ENCODE measurements around the gene AADACL3. TPM values are rescaled to one million over a fixed set of nuclear protein-coding genes. Genes with fewer than 3 reads are reported as not detected.
"Not testable (repeated sequence)": the region's sequence is repeated elsewhere in the genome, so short reads cannot be mapped to it uniquely, and the experiment has no call there.

Gene AADACL3, protein sequence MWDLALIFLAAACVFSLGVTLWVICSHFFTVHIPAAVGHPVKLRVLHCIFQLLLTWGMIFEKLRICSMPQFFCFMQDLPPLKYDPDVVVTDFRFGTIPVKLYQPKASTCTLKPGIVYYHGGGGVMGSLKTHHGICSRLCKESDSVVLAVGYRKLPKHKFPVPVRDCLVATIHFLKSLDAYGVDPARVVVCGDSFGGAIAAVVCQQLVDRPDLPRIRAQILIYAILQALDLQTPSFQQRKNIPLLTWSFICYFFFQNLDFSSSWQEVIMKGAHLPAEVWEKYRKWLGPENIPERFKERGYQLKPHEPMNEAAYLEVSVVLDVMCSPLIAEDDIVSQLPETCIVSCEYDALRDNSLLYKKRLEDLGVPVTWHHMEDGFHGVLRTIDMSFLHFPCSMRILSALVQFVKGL
- total RNA-seq: 10 to 100 TPM; 11.6 to 70.4 (median 29.8) TPM

DNA sequence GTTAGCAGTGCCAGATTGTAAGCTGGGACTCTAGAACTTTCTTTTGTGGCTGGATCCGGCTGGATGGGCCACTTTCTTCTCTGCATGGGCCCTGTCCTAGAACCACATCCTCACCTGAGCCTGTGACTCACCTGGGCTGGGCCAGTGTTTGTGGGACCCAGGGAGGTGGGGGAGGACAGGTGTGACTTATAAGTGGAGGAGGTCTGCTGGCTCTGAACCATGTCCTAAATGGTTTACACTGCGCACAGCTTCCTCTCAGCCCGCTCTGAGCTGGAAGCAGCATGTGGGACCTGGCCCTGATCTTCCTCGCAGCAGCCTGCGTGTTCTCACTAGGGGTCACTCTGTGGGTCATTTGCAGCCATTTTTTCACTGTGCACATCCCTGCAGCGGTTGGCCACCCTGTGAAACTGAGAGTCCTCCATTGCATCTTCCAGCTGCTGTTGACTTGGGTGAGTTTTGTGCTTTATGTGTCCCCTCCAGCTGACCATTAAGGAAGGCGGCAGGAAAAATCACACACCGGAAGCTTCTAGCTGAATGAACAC lies at the start of gene AADACL3:
Gene AADACL3, plus strand, starts transcription at position 215 of the 542 bp plus-strand sequence. Its CDS starts 67 bp downstream, at position 282.
- Histone ChIP-seq H3K4me3 (no peak within 1 kb of the TSS), H3K27ac (no peak within 1 kb of the TSS), H3K27me3 (peaks cover 3% of the 10 kb centered on the region), H3K4me1 (no peaks in the 10 kb centered on the region), H3K9me3 (no peaks in the 10 kb centered on the region), H3K36me3 (no peaks in the 10 kb centered on the region)
- TF ChIP-seq, protein P1, sequence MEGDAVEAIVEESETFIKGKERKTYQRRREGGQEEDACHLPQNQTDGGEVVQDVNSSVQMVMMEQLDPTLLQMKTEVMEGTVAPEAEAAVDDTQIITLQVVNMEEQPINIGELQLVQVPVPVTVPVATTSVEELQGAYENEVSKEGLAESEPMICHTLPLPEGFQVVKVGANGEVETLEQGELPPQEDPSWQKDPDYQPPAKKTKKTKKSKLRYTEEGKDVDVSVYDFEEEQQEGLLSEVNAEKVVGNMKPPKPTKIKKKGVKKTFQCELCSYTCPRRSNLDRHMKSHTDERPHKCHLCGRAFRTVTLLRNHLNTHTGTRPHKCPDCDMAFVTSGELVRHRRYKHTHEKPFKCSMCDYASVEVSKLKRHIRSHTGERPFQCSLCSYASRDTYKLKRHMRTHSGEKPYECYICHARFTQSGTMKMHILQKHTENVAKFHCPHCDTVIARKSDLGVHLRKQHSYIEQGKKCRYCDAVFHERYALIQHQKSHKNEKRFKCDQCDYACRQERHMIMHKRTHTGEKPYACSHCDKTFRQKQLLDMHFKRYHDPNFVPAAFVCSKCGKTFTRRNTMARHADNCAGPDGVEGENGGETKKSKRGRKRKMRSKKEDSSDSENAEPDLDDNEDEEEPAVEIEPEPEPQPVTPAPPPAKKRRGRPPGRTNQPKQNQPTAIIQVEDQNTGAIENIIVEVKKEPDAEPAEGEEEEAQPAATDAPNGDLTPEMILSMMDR (IDR thresholded peaks at IDR 0.05): no peak
- no peak for TF ChIP-seq POLR2AphosphoS5 (IDR thresholded peaks at IDR 0.05)
- no peak for TF ChIP-seq EP300 (IDR thresholded peaks at IDR 0.05)
- no peak for TF ChIP-seq POLR2A (IDR thresholded peaks at IDR 0.05)
- 81% methylated on average over 3 of the region's 8 CpGs for WGBS
- no peak for DNase-seq (ENCODE audit: low spot score in 2 of 2)

DNA sequence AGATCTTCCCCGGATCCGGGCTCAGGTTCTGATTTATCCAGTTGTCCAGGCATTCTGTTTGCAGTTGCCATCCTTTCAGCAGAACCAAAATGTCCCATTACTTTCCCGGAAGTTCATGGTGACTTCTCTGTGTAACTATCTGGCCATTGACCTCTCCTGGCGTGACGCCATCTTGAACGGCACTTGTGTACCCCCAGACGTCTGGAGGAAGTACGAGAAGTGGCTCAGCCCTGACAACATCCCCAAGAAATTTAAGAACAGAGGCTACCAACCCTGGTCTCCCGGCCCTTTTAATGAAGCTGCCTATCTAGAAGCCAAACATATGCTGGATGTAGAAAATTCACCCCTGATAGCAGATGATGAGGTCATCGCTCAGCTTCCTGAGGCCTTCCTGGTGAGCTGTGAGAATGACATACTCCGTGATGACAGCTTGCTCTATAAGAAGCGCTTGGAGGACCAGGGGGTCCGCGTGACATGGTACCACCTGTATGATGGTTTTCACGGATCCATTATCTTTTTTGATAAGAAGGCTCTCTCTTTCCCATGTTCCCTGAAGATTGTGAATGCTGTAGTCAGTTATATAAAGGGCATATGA lies 49.7 kb upstream of the AADACL3 start:
- H3K4me3 ChIP-seq: no peak overlapping the region
- peaks cover 5% of the 10 kb centered on the region for H3K9me3 ChIP-seq
- DNase-seq (ENCODE audit: low spot score in 2 of 2): no peak
- TF ChIP-seq, protein P1 (IDR thresholded peaks at IDR 0.05): no peak
- TF ChIP-seq POLR2A (IDR thresholded peaks at IDR 0.05) (no peak), POLR2AphosphoS5 (IDR thresholded peaks at IDR 0.05) (no peak), EP300 (IDR thresholded peaks at IDR 0.05) (no peak)
- H3K27me3 ChIP-seq: no peaks in the 10 kb centered on the region
- no peaks in the 10 kb centered on the region for H3K36me3 ChIP-seq
- WGBS: 80% methylated on average over 15 of the region's 15 CpGs
- no peaks in the 10 kb centered on the region for H3K4me1 ChIP-seq
- no peak overlapping the region for H3K27ac ChIP-seq

DNA sequence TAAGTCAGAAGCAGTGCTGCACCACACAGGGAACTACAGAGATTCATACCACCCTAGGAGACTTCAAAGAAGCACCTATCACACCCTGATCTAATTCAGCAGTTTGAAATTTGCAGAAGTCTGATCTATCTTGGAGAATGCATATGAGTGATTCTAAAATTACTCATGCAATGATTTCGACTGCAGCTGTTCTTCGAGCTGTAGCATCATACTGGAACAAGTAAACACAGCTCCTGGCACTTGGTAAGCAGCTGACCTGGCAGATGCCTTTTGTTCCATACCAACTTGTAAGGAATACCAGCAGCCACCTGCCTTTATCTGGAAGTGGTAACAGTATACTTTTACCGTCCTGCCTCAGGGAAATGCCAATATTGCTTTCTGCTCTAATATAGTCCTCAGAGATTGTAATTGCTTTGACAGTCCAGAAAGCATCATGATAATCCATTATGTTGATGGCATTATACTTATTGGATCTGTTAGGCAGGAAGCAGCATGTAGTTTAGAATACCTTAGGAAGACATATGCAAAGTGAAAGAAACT lies 46.3 kb upstream of the AADACL3 start:
- DNase-seq (ENCODE audit: low spot score in 2 of 2): no peak
- no peaks in the 10 kb centered on the region for H3K4me1 ChIP-seq

DNA sequence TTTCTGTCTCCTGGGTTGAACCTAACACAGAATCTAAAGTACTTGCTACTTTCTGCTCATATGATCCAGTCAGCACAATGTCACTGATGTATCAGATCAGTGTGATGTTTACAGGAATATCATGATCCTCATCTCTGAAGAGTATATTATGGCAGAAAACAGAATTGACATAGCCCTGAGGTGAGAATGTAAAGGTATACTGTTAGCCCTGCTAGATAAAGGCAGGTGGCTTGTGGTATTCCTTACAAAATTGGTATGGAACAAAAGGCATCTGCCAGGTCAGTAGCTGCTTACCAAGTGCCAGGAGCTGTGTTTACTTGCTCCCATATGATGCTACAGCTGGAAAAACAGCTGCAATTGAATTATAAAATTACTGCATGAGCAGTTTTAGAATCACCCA lies 41.6 kb upstream of the AADACL3 start:
- Histone ChIP-seq H3K4me1 (no peaks in the 10 kb centered on the region), H3K9me3 (no peaks in the 10 kb centered on the region), H3K4me3 (no peak overlapping the region), H3K36me3 (no peaks in the 10 kb centered on the region), H3K27ac (no peak overlapping the region), H3K27me3 (peaks cover 3% of the 10 kb centered on the region)
- DNase-seq (ENCODE audit: low spot score in 2 of 2): no peak
- TF ChIP-seq EP300 (IDR thresholded peaks at IDR 0.05) (no peak), POLR2AphosphoS5 (IDR thresholded peaks at IDR 0.05) (no peak), POLR2A (IDR thresholded peaks at IDR 0.05) (no peak)
- TF ChIP-seq, protein P1 (IDR thresholded peaks at IDR 0.05): no peak

More for the DNA sequence above, 46.3 kb upstream of the AADACL3 start:
- no peaks in the 10 kb centered on the region for H3K36me3 ChIP-seq
- peaks cover 5% of the 10 kb centered on the region for H3K9me3 ChIP-seq
- no peak overlapping the region for H3K27ac ChIP-seq
- H3K4me3 ChIP-seq: no peak overlapping the region
- TF ChIP-seq, protein P1 (IDR thresholded peaks at IDR 0.05): no peak
- TF ChIP-seq EP300 (IDR thresholded peaks at IDR 0.05) (no peak), POLR2AphosphoS5 (IDR thresholded peaks at IDR 0.05) (no peak)
- WGBS: 64% methylated on average over 3 of the region's 3 CpGs
- H3K27me3 ChIP-seq: no peaks in the 10 kb centered on the region

DNA sequence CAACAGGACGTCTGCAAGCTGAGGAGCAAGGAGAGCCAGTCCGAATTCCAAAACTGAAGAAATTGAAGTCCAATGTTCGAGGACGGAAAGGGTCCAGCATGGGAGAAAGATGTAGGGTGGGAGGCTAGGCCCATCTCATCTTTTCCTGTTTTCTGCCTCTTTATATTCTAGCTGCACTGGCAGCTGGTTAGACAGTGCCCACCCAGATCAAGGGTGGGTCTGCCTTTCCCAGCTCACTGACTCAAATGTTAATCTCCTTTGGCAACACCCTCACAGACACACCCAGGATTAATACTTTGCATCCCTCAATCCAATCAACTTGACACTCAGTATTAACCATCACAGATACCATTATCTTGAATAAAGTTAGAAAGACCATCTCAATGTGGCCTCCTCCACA lies 39.8 kb upstream of the AADACL3 start:
- H3K9me3 ChIP-seq: not testable (repeated sequence)

More for the DNA sequence above, 39.8 kb upstream of the AADACL3 start:
- H3K27me3 ChIP-seq; H3K4me1 ChIP-seq; H3K4me3 ChIP-seq; H3K27ac ChIP-seq; DNase-seq (ENCODE audit: low spot score in 2 of 2); H3K36me3 ChIP-seq: not testable (repeated sequence)
- 81% methylated on average over 4 of the region's 4 CpGs for WGBS

All from suprapubic skin (tissue), 4 donors.